Ureter (tissue), 1 donor: ENCODE data around the gene TMEM121. TPM values are rescaled to one million over a fixed set of nuclear protein-coding genes. Genes with fewer than 3 reads are reported as not detected.
"Not testable (repeated sequence)": the region's sequence is repeated elsewhere in the genome, so short reads cannot be mapped to it uniquely, and the experiment has no call there.

Source experiments
- DNase-seq: peaks from one replicate; pipeline ENCODE4 v3.0.0-alpha.2; 2020; ENCODE audit warnings: low spot score
- total RNA-seq: library from RNA; stranded (reverse); gene quantifications from one replicate; pipeline ENCODE4 v1.2.4, GENCODE V29; 2023
- donor health status: DM: yes; HTN: yes; CAD: no.

TMEM121 gene
- total RNA-seq, 1 donor from 2014 or later = 1.1 TPM

DNA sequence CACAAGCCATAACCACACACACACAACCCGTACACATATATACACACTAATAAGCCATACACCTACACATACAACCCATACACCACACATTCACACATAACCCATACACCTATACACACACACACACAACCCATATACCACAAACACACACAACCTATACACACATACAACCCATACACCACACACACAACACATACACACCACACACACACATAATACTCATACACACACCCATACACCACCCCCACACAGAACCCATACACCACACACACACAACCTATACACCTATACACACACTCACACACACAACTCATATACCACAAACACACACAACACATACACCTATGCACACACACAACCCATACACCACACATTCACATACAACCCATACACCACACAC is 44.1 kb downstream of the TMEM121 start:
- no peak for DNase-seq

DNA sequence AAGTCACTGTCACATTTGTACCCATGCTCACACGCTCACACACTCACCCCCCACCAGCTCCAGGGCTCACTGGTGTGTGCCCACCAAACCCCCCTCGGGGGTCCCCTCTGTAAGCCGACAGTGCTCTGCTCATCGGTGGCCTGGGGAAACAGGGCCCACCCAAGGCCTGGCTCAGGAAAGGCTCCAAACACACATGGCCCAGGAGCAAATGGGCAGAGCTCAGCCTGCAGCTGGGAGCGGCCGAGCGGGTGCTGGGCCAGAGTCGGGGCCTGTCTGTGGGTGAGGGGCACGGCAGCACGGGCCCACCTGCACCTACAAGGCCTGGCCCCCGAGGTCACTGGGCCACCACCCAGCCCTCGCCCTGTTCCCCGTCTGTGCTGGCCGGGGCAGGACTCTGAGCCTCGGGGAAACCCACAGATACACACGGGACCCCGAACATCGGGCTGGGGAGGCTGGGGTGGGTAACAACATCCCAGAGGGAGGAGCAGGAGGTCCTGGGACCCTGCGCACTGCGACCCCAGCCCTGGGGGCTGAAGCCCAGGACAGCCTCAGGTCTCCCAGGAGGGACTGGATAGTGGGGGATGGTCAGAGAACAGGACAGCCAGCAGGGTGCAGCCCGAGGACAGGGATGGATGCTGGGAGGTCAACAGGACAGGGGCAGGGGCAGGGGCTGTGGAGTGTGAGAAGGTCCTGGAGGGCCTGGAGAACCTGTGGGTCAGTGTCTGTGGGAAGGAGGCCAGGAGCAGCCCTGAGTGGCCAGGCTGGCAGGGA is 45.0 kb downstream of the TMEM121 start:
- DNase-seq = not testable (repeated sequence)

GRCh38 chr14:105572063-105572462 is 45.7 kb downstream of the TMEM121 start:
- DNase-seq = not testable (repeated sequence)

DNA sequence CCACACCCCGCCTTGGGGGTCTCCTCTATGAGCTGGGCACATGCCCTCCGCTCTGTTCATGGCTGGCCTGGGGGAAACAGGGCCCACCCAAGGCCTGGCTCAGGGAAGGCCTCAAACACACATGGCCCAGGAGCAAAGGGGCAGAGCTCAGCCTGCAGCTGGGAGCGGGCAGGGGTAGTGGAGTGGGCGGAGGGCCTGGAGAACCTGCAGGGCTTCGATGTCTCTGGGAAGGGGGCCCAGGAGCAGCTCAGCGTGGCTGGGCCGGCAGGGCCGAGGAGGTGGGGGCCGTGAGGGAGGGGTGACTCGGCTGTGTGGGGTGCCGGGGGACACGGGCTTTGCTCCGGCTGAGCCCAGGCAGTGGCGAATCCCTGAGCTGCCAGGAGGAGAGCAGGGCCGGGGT is 47.5 kb downstream of the TMEM121 start:
- DNase-seq = not testable (repeated sequence)

- not testable (repeated sequence) for DNase-seq
Observed at GRCh38 chr14:105574411-105574810, 48.0 kb downstream of the TMEM121 start.

DNA sequence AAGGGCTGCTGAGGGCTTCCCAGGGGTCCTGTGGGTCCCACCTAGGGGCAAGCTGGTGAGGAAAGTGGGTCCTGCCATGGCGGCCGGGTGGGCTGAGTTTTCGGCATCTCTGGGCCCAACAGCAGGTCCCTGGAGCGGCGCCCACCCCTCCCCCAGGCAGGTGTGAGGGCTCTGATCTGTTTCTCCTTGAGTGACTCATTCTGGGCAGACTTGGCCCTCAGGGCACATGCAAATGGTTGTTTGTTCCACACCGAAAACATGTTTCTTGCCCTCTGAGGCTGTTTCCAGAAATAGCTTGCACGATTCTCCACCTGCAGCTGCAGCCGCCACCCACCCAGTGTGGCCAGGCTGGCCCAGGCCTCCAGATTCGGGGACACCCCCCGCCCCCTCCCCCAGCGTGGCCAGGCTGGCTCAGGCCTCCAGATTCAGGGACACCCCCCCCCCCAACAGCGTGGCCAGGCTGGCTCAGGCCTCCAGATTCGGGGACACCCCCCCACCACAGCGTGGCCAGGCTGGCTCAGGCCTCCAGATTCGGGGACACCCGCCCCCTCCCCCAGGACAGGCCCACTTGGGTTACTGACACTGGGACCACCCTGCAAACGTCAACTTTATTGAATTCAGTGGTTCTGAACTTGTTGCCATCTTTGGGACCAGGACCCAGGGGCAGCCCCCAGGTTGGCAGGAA is 48.8 kb downstream of the TMEM121 start:
- peak; percentile 36 for DNase-seq

DNA sequence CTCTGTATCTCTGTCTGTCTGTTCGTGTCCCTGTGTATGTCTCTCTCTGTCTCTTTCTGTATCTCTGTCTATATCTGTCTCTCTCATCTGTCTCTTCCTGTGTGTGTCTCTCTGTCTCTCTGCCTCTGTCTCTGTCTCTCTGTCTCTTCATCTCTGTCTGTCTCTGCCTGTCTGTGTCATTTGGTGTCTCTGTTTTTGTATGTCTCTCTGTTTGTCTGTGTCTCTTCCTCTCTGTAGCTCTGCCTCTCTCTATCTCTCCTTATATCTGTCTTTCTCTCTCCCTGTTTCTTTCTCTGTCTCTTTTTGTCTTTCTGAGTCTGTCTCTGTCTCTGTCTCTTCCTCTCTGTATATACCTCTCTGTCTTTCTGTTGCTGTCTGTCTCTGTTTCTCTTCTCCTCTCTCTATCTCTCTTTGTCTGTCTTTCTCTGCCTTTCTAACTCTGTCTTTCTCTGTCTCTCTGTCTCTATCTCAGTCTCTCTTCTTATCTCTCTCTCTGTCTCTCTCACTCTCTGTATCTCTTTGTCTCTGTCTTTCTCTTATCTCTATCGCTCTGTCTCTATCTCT is 50.2 kb downstream of the TMEM121 start:
- DNase-seq = no peak

- no peak for DNase-seq
Observed at GRCh38 chr14:105577314-105577861, 51.0 kb downstream of the TMEM121 start.

GRCh38 chr14:105578070-105578469 is 51.7 kb downstream of the TMEM121 start:
- DNase-seq = no peak

DNA sequence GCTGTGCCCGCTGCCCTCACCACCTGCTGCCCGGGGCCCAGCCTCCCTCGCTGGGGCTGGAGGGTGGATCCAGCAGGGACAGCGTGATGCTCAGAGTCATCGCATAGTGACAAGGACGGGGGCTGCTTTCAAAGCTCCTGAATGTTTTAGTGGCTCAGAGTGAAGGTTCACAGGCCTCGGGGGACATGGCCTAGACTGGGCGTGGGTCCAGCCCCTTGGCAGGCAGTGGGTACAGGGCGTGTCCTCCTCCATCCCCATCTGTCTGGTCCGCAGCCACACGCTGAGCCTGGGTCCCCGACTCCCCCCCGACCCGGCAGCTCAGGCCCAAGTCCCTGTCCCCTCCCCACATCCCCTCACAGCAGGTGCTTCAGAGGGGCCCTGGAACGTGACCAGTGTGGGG is 52.8 kb downstream of the TMEM121 start:
- not testable (repeated sequence) for DNase-seq

Other genes with a start within 250 kb of the TMEM121 start
- gene BRF1, start 225.6 kb upstream of the TMEM121 start, total RNA-seq = 48.7 TPM
- gene PACS2, start 211.8 kb upstream of the TMEM121 start, total RNA-seq = 101 TPM
- 6.2 TPM for gene TEX22, start 128.0 kb upstream of the TMEM121 start, total RNA-seq
- 169 TPM for gene MTA1, start 106.8 kb upstream of the TMEM121 start, total RNA-seq
- gene CRIP2, start 51.8 kb upstream of the TMEM121 start, total RNA-seq = 186 TPM
- 127 TPM for gene CRIP1, start 39.7 kb upstream of the TMEM121 start, total RNA-seq
- 9.7 TPM for gene TEDC1, start 35.3 kb upstream of the TMEM121 start, total RNA-seq